Stimulated activated CD4-positive, alpha-beta T cell treated with anti-CD3 and anti-CD28 coated beads, TNF-alpha, amount 100 ng/mL, for 24 hours (primary cell): Measurements from ENCODE around the gene ARHGEF26.

Experiments
- DNase-seq, 3 experiments: peaks; one replicate each; pipeline ENCODE4 v3.0.0-alpha.2; 2020; ENCODE audit warnings: low read depth in 3 of 3

ARHGEF26 gene

DNA sequence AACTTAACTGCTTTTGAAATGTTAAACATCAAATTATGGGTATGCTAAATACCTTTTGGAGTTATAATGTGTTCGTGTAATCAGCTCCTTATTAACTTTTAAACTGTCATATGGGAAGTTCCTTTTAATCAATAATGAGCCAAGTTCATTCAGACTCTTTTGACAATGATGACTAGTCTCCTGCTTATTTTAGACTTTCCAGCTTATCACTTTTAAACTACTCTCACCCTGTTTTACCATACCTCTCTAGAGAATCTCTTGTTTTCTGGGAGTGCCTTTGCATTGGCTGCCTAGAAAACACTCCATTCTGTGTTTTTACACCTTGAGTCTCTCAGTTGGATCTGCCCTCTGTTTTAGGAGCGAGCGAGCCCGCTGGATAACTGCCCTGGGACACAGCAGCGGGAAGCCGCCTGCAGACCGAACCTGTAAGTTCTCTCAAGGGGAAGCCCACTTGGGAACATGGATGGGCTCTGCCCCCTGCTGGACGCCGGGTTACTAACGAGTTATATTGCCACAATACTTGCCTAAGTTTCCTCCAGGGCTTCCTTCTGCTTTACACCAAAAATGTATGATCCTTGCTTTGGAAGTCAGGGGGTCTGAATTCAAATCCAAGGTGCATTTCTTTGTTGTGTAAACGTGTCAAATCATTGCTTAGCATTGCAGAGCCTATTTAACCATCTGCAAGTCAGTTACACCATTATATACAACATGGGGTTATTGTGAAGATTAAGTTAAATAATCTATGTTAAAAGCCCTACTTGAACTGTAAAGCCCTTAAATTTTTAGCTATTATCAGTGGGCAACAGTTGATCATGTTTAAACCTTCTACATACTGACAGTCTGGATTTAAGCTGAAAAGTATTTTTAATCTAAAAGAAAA is 131.8 kb downstream of the ARHGEF26 start:
- peak; percentile 30 to 72 (median 43) for DNase-seq

DNA sequence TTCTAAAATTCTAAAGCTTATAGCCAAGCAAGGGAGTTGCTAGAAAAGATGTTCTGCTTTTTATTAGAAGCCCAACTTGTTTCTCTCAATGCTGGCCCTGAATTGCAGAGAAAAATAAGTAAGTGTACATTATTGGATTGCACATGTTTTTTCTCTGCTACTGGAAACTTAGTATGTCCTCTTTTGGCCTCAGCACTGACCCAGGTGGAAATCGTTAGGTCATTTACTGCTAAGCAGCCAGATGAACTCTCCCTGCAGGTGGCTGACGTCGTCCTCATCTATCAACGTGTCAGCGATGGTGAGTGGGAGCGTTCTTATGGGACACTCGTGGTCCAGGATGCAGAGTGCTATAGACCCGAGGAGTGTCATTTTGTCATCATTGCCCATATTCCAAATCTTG is 133.3 kb downstream of the ARHGEF26 start:
- DNase-seq, result no peak

DNA sequence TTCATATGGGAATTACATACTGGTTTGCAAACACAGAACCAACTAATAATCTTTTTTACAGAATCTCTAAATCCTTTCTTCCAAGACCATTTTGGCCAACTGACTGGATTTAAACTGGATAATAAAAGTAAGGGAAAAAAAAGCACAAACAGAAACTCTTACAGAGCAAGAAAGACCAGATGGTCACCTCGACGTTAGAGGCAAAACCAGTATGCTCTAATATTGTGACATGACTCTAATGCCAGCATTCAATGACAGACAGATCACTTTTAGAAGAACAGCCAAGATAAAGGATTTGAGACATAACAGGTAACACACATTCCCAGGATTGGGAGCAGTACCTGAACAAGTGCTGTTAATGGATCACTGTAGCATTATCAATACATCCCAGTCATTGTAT is 152.2 kb downstream of the ARHGEF26 start:
- DNase-seq, result no peak

DNA sequence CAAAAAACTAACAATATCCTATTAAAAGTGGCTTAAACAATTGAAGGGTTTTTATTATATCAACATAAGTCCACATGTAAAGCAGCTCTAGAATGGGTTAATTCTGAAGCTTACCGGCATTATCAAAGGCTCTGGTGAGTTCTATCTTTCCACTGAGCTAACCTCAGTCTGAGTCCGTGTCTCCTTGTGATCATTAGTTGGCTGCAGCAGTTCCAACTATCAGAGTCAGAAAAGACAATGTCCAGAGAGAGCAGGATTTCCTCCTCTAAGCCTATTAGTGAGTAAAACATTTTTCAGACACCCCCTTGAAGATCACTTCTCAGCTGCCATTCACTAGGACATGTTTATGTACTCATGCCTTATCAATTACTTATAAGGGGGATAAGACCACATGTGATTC is 153.2 kb downstream of the ARHGEF26 start:
- DNase-seq, result no peak

DNA sequence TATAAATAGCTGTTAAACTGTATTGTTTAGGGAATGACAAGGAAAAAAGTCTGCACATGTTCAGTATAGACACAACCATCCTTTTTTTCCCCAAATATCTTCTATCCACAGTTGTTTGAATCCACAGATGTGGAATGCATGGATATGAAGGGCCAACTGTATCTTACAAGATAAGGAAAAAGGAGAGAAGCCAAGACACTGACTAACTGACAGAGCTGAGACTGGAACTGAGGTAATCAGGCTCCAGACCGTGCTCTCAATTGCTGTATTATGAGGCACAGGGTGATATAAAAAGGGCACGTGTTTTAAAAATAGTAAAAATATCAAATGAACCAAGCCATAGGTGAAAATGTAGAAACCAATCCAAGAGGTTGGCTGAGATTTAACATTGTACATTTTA is 154.1 kb downstream of the ARHGEF26 start:
- no peak for DNase-seq

DNA sequence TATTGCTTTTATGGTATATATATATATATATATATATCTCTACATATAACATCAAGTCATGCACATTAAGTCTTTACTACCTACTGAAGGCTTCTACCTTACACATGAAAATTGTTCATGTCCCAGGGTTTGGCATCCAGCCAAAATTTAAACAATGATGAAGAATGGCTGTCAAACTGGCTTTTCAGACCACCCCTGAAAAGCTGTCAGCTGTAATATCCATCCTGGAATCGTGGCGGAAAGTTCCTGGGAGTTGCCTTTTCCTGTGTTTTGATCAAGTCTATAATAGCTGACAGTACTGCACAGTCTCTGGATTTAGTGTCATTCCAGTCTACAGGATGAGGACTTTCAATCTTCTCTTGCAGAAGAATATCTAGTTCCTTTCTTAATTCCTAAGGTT is 154.8 kb downstream of the ARHGEF26 start:
- no peak for DNase-seq

DNA sequence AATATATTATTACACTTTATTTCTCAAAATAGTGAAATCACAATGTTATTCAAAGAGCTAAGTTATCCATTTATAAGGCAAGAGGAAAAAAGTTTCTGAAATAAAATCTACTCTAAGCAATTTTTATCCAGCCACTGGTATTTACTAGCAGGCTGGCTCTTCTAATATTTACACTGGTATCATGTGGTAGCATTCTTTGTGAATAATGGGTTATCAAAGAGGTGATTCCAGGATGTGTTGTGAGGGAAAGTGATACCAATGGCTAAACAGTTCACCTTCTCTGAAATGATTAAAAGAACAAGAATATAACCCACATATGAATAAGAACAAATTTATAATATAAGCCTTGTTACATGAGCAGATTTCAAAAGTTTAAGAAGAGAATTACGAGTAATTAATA is 159.0 kb downstream of the ARHGEF26 start:
- DNase-seq, result no peak

DNA sequence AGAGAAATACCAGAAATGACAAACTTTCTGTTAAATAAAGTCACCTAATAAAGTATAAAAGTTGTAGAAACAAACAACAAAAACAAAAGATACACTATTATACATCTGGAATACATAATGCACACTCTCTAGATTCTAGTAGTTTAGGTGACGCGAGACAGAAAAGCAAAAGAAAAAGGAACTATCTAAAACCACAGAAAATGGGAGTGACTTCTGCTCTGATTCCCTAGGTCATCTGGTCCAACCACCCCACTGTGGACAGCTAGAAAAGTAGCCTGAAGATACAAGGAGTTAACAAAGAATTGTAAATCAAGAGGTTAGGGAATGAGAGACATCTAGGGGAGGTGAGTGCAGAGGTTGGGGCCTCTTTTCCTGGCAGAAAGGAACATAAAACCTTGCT is 164.0 kb downstream of the ARHGEF26 start:
- no peak for DNase-seq

DNA sequence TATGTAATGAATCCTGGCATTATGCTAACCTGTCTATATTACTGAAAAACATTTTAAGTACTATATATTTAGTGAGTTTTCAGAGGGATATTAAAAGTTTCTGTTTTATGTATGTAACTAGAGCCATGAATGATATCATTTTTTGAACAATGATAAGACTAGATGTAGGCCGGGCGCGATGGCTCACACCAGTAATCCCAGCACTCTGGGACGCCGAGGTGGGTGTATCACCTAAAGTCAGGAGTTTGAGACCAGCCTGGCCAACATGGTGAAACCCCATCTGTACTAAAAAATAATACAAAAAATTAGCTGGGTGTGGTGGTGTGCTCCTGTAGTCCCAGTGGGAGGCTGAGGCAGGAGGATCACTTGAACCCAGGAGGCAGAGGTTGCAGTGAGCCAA is 169.0 kb downstream of the ARHGEF26 start:
- no peak for DNase-seq

DNA sequence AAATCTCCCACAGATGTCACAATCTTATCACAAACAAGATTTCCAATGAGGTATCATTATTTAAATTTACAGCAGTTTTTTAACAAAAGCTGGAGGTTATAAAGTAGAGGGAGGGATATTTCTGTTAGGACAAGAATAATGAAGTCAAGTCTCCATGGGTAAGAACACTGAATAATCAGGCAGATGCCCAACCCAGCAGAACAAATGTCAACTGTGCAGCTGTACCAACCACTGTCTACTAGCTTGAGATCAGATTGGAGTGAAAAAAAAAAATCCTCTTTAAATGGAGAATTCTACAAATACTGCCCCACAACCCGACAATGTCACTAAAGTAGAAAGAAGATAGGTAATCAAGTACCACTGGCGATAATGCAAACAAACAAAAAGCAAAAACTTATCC is 172.8 kb downstream of the ARHGEF26 start:
- no peak for DNase-seq

DNA sequence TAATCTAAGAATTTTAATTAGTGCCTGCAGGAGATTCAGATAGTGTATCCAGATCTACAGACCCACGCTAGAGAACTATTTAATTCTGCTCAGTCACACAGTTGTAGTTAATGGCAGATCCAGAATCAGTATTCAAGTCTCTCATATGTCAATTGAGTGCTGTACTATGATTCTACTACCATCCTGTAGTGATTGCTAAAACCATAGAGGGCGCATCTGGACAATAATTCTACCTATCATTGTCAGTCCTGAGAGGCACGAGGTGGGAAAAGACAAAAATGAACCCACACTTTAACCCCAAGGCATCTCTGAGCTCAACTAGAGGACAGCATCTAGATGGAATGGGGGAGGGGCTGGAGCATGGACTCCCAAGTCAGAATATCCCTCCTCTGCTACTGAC is 180.4 kb downstream of the ARHGEF26 start:
- no peak for DNase-seq

DNA sequence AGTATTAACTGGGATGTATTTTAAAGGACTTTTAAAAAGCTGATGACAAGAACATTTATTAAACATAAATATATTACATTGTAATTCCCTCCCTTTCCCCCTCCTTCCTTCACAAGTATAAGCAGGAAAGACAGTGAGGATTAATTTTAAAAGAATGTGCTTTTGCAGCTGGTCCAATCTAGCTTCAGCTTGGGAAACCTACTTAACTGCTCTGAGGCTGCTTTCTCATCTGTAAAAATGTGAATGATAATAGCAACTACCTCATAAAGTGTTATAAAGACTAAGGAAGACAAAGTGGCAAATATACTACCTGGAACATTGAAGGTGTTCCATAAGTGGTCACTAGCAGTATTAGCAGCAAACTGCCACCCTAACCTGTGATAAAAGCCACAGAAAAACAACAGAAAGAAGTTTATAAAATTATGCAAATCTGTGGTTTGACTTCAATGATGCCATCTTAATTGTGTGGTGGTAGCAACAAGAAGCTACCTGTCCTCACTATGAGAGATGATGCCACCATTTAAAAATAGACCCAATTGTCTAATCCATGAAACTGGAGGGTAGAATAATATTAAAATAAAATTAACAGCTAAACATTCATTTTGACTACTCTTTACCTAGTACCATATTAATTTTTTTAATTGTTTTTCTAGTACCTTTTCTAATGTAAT is 183.1 kb downstream of the ARHGEF26 start:
- no peak for DNase-seq

DNA sequence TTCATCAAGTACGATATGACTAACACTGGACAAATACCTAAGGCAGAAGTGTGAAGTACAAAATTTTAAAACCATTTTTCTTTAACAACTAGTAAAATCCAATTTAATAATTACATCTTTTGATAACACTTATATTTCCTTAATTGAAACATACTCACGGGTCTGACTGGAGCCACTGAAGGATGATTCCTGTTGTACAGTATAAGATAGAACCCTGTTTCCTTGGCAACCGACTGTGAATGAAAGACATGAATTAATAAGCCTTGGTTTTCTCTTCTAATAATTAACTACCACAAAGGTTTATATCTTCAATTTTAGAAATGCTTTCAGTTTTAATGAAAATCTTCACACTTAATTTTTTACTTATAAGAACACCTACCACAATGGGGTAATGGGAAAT is 183.7 kb downstream of the ARHGEF26 start:
- DNase-seq, result no peak

DNA sequence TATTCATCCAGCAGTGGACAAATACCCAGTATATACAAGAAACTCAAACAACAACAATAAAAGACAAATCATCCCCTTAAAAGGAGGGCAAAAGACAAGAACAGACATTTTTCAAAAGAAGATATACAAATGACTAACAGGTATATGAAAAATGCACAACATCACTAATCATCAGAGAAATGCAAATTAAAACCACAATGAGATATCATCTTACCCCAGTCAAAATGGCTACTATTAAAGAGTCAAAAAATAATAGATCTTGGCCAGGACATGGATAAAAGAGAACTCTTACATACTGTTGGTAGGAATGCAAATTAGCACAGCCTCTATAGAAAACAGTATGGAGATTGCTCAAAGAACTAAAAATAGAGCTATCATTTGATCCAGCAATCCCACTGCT is 186.2 kb downstream of the ARHGEF26 start:
- no peak for DNase-seq
